ENCODE results near the gene PJVK. TPM values are rescaled to one million over a fixed set of nuclear protein-coding genes. Genes with fewer than 3 reads are reported as not detected.

Gene PJVK
- total and polyA plus RNA-seq, 9 of the 15 experiments (the other 6 are each of a cell fraction or from before 2014, with no cell fraction given) = 0.11 to 1.5 (median 0.73) TPM

DNA sequence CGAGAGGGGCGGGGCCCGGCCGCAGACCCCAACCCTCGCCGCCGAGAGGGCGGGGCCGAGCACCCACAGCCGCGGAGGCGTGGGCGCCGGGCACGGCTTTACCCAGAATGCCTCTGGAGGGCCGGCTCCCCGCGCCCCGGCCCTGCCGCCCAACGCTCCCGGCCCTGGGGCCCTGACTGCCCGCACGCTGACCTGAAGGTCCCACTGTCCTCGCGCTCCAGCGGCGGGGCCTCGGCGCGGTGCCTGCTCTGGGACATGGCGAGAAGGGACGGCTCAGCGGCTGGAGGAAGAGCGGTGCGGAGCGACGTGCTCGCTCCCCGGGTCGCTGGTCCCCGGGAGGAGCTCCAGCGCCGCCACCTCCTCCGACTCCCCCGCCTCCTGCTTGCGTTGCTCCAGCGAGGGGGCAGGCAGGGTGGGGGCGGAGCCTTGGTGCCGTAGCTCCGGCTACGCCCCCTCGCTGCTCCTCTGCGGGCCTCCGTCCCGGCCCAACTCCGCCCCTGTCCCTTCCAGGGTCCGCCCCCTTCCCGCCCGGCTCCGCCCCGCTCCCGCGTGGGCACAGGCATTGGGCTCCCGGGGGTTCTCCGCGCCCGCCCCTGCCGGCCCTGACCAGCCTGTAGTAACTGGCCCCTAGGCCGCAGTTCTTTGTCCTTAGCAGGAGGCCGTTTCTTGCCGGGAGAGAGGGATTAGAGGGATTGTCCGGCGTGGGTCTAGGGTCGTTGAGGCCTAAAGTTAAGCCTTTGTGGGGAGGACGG lies at the start of gene PJVK, which contains the start of gene PRKRA (continued):
- peak; percentile 43 for TF ChIP-seq BRD9 (IDR thresholded peaks at IDR 0.05; ENCODE audit: low read depth, partially characterized antibody)
- TF ChIP-seq DNMT1 (IDR thresholded peaks at IDR 0.05) = no peak
- no peak for TF ChIP-seq BCOR (IDR thresholded peaks at IDR 0.05)
- TF ChIP-seq ZNF408 (CRISPR knock-in tag; IDR thresholded peaks at IDR 0.05; ENCODE audit: low read depth) = no peak
- peak; percentile 57 for TF ChIP-seq KLF13 (tag; IDR thresholded peaks at IDR 0.05; ENCODE audit: borderline replicate concordance, low read depth)
- peak; percentile 73; the same call in 1 of the 2 replicates for TF ChIP-seq POLR2AphosphoS2 (IDR thresholded peaks at IDR 0.05; ENCODE audit: low read length)
- no peak for TF ChIP-seq POLR3A (IDR thresholded peaks at IDR 0.05; ENCODE audit: borderline replicate concordance, extremely low read depth, insufficient read depth, insufficient read length)
- peak; percentile 94 for TF ChIP-seq RBFOX2 (IDR thresholded peaks at IDR 0.05; ENCODE audit: low read depth, low read length)
- no peak; the same call in 1 of the 2 replicates for TF ChIP-seq TARDBP (IDR thresholded peaks at IDR 0.05)
- TF ChIP-seq POLR2G (IDR thresholded peaks at IDR 0.05; ENCODE audit: low read depth, low read length) = peak; percentile 98
- peak; percentile 38; the same call in 1 of the 2 replicates for TF ChIP-seq TAF7 (tag; IDR thresholded peaks at IDR 0.05)
- TF ChIP-seq RBM22 (IDR thresholded peaks at IDR 0.05; ENCODE audit: low read depth, low read length, poor library complexity, severe bottlenecking) = no peak
- peak; percentile 31 for TF ChIP-seq SMAD1 (IDR thresholded peaks at IDR 0.05; ENCODE audit: low read depth, low read length, partially characterized antibody)
- TF ChIP-seq ZC3H11A (IDR thresholded peaks at IDR 0.05; ENCODE audit: low read depth, low read length) = 0 out of 2 replicates have a peak, but pooled peaks have one; percentile 22
- no peak; the same call in 1 of the 2 replicates for TF ChIP-seq TOE1 (IDR thresholded peaks at IDR 0.05; ENCODE audit: borderline replicate concordance)
- 0 out of 2 replicates have a peak, but pooled peaks have one; percentile 43 for TF ChIP-seq TOE1 (CRISPR knock-in tag; IDR thresholded peaks at IDR 0.05; ENCODE audit: borderline replicate concordance, low read depth)
- no peak for TF ChIP-seq ZNF695 (CRISPR knock-in tag; IDR thresholded peaks at IDR 0.05)
- TF ChIP-seq EP400 (IDR thresholded peaks at IDR 0.05) = peak; percentile 90
- no peak for TF ChIP-seq HDGF (IDR thresholded peaks at IDR 0.05)
- TF ChIP-seq, protein P1, sequence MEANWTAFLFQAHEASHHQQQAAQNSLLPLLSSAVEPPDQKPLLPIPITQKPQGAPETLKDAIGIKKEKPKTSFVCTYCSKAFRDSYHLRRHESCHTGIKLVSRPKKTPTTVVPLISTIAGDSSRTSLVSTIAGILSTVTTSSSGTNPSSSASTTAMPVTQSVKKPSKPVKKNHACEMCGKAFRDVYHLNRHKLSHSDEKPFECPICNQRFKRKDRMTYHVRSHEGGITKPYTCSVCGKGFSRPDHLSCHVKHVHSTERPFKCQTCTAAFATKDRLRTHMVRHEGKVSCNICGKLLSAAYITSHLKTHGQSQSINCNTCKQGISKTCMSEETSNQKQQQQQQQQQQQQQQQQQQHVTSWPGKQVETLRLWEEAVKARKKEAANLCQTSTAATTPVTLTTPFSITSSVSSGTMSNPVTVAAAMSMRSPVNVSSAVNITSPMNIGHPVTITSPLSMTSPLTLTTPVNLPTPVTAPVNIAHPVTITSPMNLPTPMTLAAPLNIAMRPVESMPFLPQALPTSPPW (CRISPR knock-in tag; IDR thresholded peaks at IDR 0.05) = peak; percentile 96
- TF ChIP-seq YBX1 (IDR thresholded peaks at IDR 0.05) = no peak
- TF ChIP-seq KAT7 (CRISPR knock-in tag; IDR thresholded peaks at IDR 0.05; ENCODE audit: borderline replicate concordance) = peak; percentile 99
- TF ChIP-seq, protein P2, sequence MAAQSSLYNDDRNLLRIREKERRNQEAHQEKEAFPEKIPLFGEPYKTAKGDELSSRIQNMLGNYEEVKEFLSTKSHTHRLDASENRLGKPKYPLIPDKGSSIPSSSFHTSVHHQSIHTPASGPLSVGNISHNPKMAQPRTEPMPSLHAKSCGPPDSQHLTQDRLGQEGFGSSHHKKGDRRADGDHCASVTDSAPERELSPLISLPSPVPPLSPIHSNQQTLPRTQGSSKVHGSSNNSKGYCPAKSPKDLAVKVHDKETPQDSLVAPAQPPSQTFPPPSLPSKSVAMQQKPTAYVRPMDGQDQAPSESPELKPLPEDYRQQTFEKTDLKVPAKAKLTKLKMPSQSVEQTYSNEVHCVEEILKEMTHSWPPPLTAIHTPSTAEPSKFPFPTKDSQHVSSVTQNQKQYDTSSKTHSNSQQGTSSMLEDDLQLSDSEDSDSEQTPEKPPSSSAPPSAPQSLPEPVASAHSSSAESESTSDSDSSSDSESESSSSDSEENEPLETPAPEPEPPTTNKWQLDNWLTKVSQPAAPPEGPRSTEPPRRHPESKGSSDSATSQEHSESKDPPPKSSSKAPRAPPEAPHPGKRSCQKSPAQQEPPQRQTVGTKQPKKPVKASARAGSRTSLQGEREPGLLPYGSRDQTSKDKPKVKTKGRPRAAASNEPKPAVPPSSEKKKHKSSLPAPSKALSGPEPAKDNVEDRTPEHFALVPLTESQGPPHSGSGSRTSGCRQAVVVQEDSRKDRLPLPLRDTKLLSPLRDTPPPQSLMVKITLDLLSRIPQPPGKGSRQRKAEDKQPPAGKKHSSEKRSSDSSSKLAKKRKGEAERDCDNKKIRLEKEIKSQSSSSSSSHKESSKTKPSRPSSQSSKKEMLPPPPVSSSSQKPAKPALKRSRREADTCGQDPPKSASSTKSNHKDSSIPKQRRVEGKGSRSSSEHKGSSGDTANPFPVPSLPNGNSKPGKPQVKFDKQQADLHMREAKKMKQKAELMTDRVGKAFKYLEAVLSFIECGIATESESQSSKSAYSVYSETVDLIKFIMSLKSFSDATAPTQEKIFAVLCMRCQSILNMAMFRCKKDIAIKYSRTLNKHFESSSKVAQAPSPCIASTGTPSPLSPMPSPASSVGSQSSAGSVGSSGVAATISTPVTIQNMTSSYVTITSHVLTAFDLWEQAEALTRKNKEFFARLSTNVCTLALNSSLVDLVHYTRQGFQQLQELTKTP (IDR thresholded peaks at IDR 0.05; ENCODE audit: low read depth in 1 of 2, partially characterized antibody in 2 of 2) = peak in 1 of 2 experiments; percentile 44
- TF ChIP-seq HEY1 (CRISPR knock-in tag; IDR thresholded peaks at IDR 0.05; ENCODE audit: borderline replicate concordance) = no peak
- peak; percentile 50; the same call in 1 of the 2 replicates for TF ChIP-seq LCOR (CRISPR knock-in tag; IDR thresholded peaks at IDR 0.05)

All from K562 (cell line).